ENCODE measurements around the gene HOXA5.

The HOXA5 gene

GRCh38 chr7:27170426-27171324 lies 27.2 kb upstream of the HOXA5 start:
- peak; percentile 3 for DNase-seq (ENCODE audit: low read depth)

GRCh38 chr7:27169658-27170425 lies 26.4 kb upstream of the HOXA5 start:
- peak; percentile 29 for DNase-seq (ENCODE audit: low read depth)

GRCh38 chr7:27168265-27168947 lies 24.9 kb upstream of the HOXA5 start:
- peak; percentile 53 for DNase-seq (ENCODE audit: low read depth)

- peak; percentile 60 for DNase-seq (ENCODE audit: low read depth)
These were observed 24.4 kb upstream of the HOXA5 start for GRCh38 chr7:27167916-27168264.

GRCh38 chr7:27166531-27167505 lies 23.3 kb upstream of the HOXA5 start:
- peak; percentile 48 for DNase-seq (ENCODE audit: low read depth)

GRCh38 chr7:27165996-27166530 lies 22.6 kb upstream of the HOXA5 start:
- peak; percentile 90 for DNase-seq (ENCODE audit: low read depth)

GRCh38 chr7:27165089-27165995 lies 21.9 kb upstream of the HOXA5 start, which contains the start of gene HOXA9:
HOXA9 (minus strand) TSS chr7:27165537; CDS start chr7:27165457, 80 bp downstream.
- DNase-seq (ENCODE audit: low read depth): peak; percentile 95

GRCh38 chr7:27164367-27165088 lies 21.0 kb upstream of the HOXA5 start:
- peak; percentile 20 for DNase-seq (ENCODE audit: low read depth)

- no peak for DNase-seq (ENCODE audit: low read depth)
These were observed 20.5 kb upstream of the HOXA5 start for GRCh38 chr7:27164045-27164366.

- DNase-seq (ENCODE audit: low read depth): peak; percentile 8
These were observed 20.0 kb upstream of the HOXA5 start for GRCh38 chr7:27163288-27164044.

- peak; percentile 10 for DNase-seq (ENCODE audit: low read depth)
These were observed 19.2 kb upstream of the HOXA5 start for GRCh38 chr7:27162561-27163287.

GRCh38 chr7:27161721-27162560 lies 18.5 kb upstream of the HOXA5 start:
- DNase-seq (ENCODE audit: low read depth): peak; percentile 16

GRCh38 chr7:27161214-27161720 lies 17.8 kb upstream of the HOXA5 start:
- peak; percentile 18 for DNase-seq (ENCODE audit: low read depth)

- DNase-seq (ENCODE audit: low read depth): peak; percentile 56
These were observed 17.2 kb upstream of the HOXA5 start for GRCh38 chr7:27160546-27161213.

- no peak for DNase-seq (ENCODE audit: low read depth)
These were observed 16.7 kb upstream of the HOXA5 start for GRCh38 chr7:27160145-27160545.
